HG03439 (cell line): ENCODE measurements around the gene CLMP.
"Not testable (repeated sequence)": the region's sequence is repeated elsewhere in the genome, so short reads cannot be mapped to it uniquely, and the experiment has no call there.

ENCODE experiments used
- ATAC-seq: cut with Tn5 transposase; IDR thresholded peaks from one replicate; pipeline ENCODE4 v1.9.1; 2021; ENCODE audit warnings: mild to moderate bottlenecking, moderate library complexity; ENCODE audit not compliant: unreplicated experiment

CLMP gene

DNA sequence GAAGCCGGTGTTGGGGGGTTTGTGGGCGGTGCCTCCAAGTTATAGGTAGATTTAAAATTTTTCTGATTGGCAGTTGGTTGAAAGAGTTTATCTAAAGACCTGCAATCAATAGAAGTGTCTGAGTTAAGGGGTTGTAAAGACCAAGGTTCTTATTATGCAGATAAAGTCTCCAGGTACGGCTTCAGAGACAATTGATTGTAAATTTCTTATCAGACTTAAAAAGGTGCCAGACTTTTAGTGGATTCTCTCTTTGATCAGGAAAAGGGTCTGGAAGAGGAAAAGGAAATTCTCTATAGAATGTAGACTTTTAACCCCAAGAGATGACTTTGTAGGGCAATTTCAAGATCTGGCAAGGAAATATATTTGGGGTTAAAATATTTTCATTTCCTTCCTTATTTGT lies 25.2 kb downstream of the CLMP start:
- no peak for ATAC-seq

GRCh38 chr11:123168955-123169484 lies 26.0 kb downstream of the CLMP start:
- no peak for ATAC-seq

DNA sequence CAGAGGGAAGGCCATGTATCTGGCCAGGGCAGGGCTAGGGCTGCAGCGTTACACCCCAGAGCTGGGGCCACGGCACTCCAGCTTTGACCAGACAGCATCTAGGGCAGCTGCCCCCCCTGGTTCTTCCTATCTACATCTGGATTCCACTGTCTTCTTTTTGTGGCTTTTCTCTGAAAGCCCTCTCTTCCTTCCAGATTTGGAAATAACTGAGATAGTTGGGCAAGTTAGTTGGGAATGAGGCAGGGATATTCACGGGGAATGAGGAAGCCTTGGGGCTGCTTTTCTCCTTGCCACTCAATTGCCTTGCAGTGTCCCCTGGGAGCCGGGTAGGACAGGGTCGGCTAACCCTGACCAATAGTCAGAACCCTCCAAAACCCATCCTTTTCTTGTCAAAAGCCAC lies 26.8 kb downstream of the CLMP start:
- no peak for ATAC-seq

- ATAC-seq = no peak
Observed at GRCh38 chr11:123166071-123166559, 28.9 kb downstream of the CLMP start.

DNA sequence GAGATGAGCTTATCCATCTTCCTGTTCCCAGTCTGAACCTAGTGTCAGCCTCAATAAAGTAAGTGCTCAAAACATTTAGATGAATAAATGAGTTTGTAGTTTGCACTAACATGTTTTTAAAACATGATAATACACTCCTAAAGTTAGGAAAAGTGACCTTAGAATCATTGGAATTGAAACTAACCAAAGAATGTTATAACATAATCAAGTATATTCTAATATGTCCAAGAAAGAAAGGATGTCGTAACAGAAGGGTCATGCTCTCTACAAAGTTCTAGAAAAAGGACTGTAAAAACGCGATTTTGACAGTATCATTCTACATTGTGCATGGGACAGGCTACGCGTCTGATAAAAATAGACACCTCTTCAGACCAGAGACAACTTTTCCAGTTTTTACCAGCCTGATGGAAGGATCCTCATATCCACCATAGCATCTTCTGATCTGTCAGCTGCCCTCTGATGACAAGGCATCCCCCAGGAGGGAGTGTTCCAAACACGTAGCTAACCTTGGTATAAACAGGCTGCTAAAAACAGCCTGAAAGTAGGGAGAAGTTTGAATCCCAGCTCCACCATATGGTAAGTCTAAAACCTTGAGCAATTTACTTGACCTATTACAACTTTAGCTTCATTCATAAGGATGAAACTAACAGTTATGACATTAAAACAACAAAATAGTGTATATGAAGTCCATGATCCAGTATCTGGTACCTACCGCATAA lies 30.2 kb downstream of the CLMP start:
- no peak for ATAC-seq

DNA sequence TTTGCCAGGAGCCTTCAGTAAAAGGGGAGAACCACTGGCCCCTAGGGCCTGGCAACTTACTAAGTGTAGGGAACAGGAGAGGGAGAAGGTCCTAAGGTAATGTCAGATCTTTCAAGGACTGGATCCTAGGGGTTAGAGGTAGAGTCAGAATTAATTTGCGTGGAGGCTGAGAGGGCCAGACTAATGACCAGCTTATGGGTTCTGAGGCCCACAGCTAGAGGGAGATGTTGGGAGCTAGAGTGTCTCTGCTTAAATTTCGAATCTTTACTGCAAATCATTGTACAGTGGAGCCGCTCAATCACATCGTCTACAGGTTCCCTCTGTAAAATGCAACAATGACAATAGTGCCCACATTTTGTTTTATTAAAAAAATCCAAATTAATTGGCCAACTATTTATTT lies 31.4 kb downstream of the CLMP start:
- ATAC-seq = no peak

DNA sequence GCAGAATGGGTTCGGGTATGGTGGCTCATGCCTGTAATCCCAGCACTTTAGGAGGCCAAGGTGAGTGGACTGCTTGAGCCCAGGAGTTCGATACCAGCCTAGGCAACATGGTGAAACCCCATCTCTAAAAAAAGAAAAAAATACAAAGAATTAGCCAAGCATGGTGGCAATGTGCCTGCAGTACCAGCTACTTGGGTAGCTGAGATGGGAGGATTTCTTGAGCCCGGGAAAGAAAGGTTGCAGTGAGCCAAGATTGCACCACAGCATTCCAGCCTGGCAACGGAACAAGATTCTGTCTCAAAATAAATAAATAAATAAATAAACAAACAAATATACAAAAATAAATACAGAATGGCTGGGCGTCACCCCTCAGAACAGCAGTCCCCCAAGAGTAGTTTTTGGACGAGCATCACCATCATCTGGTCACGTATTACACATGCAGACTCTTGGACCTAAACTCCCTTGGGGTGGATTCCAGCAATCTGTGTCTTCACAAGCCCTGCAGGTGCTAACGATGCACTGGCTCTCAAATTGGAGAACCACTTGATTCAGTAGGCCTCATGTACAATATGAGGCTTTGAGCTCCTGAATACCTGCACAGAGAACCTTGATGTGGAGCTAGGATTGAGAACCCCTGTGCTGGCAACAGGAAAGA lies 33.5 kb downstream of the CLMP start:
- ATAC-seq = no peak

DNA sequence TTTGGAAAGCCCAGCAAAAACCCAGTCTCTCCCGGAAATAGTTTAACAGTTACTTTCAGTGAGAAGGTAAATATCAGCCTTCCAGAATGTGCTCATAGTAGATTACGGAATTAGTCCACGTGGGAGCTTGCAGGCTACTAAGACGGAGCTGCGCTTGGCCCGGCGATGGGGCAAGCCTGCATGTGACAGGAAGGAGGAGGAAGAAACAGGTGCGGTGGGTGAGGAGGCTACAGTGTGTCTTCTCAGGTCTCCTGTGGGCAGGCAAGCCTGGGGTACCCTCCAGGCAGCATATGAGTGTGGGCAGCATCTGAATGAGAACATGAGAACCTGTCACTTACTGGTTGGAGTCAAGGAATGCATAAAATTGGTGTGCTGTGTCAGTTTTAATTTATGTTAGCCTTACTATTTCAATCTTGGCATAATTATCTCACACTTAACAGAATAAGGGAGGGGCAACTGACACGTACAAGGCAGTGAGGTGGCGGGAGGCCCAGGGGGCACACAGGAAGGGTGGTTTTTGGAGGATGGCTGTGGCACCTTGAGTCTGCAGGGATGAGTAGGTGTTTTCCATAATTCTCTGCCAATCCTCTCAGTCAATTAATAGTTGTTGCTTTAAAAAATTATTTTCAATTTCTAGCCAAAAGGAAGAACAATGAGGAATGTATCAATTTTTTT lies 35.7 kb downstream of the CLMP start:
- no peak for ATAC-seq

DNA sequence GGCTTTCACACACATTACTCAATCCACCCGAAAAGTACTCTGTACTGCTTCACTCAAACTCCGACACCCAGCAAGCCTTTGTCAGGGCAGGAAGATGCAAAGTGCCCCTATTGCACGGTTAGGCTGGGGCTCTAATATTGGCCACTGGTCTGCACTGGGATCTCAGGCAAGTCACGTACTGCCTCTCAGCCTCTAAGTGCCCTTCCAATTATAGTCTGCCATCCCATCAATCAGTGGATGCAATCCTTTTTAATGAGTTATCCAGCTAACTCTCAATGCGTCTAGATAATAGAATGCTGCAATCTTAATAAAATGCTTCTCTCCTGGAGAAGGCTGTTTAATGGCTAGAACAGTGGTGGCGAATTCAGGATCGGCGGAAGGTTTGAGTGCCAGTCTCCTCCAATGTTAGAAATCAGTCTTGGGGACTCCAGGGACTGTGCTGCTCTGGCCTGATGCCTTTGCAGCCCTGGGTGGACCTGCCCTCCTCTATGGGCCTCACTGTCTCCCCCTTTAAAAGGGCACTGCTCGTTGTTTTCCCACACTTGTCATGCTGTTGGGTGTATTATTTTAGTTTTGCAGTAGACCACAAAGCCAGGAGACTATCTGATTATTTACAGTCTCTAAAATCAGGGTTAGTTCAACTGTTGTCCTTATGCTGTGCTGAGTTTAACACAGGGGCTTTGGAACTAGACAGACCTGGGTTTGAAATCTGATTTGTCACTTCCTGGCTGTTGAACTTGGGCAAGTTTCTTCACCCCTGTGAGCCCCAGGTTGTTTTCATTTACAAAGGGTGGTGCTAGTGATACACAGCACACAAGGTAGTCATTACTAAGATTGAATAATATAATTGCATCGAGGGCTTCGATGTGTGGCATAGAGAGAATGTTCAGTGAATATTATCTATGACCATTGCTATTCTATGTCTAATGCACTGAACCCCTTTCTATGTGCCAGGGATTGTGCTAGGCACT lies 36.7 kb downstream of the CLMP start:
- ATAC-seq = no peak

DNA sequence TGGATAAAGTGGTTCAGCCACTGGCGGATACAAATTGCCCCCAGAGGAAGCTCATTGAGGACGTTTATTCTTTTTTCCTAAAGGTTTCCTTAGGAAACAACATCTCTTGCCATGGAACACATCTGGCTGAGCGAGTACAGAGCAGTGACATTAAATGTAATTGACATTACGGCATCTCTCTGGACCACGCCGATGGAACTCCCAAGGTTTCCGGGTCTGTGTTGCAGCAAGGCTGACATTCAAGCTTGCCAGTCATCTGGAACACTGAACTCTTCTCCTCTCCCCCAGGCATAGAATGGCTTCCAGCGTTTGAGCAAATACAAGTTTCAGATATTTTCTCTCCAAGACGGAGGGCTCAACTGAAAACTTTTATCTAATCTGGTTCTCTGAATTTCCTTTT lies 42.1 kb downstream of the CLMP start:
- no peak for ATAC-seq

GRCh38 chr11:123152346-123152745 lies 42.7 kb downstream of the CLMP start:
- ATAC-seq = not testable (repeated sequence)

GRCh38 chr11:123151796-123152195 lies 43.3 kb downstream of the CLMP start:
- no peak for ATAC-seq

DNA sequence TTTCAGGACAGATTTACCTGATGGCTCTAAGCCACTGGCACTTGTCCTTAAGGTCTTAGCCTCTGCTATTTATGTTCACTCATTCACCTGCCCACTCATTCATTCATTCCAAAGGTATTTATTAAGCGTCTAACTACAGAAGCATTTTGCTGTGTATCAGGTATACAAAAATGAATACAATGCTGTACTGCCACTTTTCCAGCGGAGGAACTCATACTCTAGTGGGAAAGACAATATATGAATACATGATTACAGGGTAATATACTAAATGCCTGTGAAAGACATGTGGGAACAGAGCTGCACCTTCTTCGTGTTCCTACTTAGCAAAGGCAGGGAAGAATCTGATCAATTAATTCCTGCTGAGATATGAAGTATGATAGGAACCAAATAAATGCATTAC lies 43.7 kb downstream of the CLMP start:
- no peak for ATAC-seq

DNA sequence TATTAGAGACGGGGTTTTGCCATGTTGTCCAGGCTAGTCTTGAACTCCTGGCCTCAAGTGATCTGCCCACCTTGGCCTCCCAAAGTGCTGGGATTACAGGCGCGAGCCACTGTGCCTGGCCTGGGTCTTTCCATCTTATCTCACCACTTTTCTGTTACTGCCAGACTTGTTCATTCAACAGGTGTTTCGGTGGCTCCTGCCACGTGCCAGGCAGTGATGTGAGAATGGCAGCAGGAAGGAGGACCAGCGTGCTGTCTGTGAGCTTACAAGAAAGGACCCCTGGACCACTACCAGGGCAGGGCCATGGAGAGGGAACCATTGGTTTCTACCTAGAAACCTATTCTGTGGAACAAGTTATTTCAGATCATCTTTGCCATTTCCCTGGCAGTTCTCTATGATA lies 44.2 kb downstream of the CLMP start:
- ATAC-seq = no peak

DNA sequence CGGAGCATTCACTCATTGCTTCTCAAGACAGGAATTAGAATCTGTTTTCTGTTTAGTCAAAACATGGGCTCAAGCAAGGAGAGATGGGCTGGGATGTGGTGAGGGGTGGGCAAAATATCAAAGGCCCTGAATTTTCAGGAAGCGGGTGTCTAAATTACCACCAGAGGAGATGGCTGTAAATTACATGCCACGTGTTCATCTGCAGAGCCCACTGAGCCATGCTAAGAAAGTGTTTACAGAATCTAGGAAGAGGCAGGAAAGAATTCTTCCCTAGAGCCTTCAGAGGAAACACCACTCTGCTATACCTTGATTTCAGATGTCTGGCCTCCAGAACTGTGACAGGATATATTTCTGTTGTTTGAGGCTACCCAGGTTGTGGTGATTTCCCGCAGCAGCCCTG lies 46.1 kb downstream of the CLMP start:
- ATAC-seq = no peak

GRCh38 chr11:123145661-123146060 lies 49.4 kb downstream of the CLMP start:
- ATAC-seq = no peak

DNA sequence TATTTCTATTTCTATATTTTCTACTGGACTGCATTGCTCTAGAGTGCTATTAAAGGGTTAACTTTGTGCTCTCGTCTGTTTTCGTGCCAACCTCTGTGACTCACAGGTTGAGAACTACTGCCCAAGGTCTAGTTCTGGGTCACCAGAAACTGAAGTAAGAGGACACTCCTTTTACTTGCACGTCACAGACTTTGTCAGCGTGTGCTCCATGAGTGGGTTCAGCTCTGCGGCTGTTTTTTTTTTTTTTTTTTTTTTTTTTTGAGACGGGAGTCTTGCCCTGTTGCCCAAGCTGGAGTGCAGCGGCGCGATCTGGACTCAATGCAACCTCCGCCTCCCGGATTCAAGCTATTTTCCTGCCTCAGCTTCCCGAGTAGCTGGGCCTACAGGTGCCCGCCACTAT lies 49.8 kb downstream of the CLMP start:
- no peak for ATAC-seq

- no peak for ATAC-seq
Observed at GRCh38 chr11:123144707-123145106, 50.3 kb downstream of the CLMP start.

GRCh38 chr11:123143921-123144320 lies 51.1 kb downstream of the CLMP start:
- no peak for ATAC-seq

DNA sequence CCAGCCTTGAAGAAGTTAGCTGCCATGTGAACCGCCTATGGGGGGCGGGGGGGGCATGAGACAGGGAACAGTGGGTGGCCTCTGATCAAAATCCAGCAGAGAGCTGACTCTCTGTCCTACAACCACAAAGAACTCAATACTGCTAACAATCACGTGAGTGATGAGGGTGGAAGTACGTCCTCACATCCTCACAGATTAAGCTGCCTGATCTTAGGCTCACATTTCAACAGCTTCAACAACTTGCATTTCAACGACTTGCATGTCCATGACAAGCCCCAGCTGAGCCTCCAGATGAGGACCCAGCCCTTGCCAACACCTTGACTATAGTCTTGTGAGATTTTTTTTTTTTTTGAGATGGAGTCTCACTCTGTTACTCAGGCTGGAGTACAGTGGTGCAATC lies 51.6 kb downstream of the CLMP start:
- ATAC-seq = no peak

GRCh38 chr11:123139206-123139605 lies 55.8 kb downstream of the CLMP start:
- ATAC-seq = no peak
